HG03139 (cell line): ENCODE results near the gene CADM4.
"Not testable (repeated sequence)": the region's sequence is repeated elsewhere in the genome, so short reads cannot be mapped to it uniquely, and the experiment has no call there.

Source experiments
- ATAC-seq: cut with Tn5 transposase; IDR thresholded peaks from one replicate; pipeline ENCODE4 v1.9.1; 2021; ENCODE audit not compliant: unreplicated experiment

CADM4 gene

GRCh38 chr19:43609872-43610271, 29.8 kb downstream of the CADM4 start:
- ATAC-seq = no peak

- no peak for ATAC-seq
Measured at GRCh38 chr19:43607238-43608205, 32.1 kb downstream of the CADM4 start.

- no peak for ATAC-seq
Measured at GRCh38 chr19:43606569-43607229, 33.0 kb downstream of the CADM4 start.

GRCh38 chr19:43605875-43606568, 33.6 kb downstream of the CADM4 start:
- no peak for ATAC-seq

GRCh38 chr19:43600326-43600725, 39.3 kb downstream of the CADM4 start:
- ATAC-seq = not testable (repeated sequence)

- no peak for ATAC-seq
Measured at GRCh38 chr19:43599635-43600295, 39.9 kb downstream of the CADM4 start.

GRCh38 chr19:43598445-43599240, 41.0 kb downstream of the CADM4 start:
- no peak for ATAC-seq

GRCh38 chr19:43597876-43598275, 41.8 kb downstream of the CADM4 start:
- ATAC-seq = no peak

GRCh38 chr19:43596842-43597461, 42.7 kb downstream of the CADM4 start:
- no peak for ATAC-seq

GRCh38 chr19:43595999-43596841, 43.4 kb downstream of the CADM4 start, which contains the start of the genes IRGQ and ZNF576:
Gene IRGQ (minus strand): TSS chr19:43596134. CDS start chr19:43595338, 796 bp downstream.
Gene ZNF576 (plus strand): TSS chr19:43596595. CDS start chr19:43597109, 514 bp downstream.
- peak; percentile 78 for ATAC-seq

- ATAC-seq = no peak
Measured at GRCh38 chr19:43595605-43595998, 44.0 kb downstream of the CADM4 start.

GRCh38 chr19:43594710-43595604, 44.7 kb downstream of the CADM4 start:
- ATAC-seq = no peak

- ATAC-seq = no peak
Measured at GRCh38 chr19:43594081-43594697, 45.5 kb downstream of the CADM4 start.

GRCh38 chr19:43592800-43593350, 46.8 kb downstream of the CADM4 start:
- no peak for ATAC-seq

GRCh38 chr19:43591904-43592772, 47.5 kb downstream of the CADM4 start:
- no peak for ATAC-seq

GRCh38 chr19:43589678-43590077, 50.0 kb downstream of the CADM4 start:
- ATAC-seq = no peak
